Measurements from ENCODE around the gene BRD4. TPM values are rescaled to one million over a fixed set of nuclear protein-coding genes. Genes with fewer than 3 reads are reported as not detected.

Gene BRD4
- total RNA-seq, 1 experiment from 2014 or later: 144 TPM

- H3K9ac ChIP-seq (ENCODE audit: extremely low read depth, insufficient read length, low read length): peak overlapping the region; percentile 1
- H3K14ac ChIP-seq (ENCODE audit: insufficient read depth, low read length): no peak overlapping the region
- no peak overlapping the region for H2BK15ac ChIP-seq (ENCODE audit: low read depth, low read length)
- H3K23me2 ChIP-seq (ENCODE audit: insufficient read length, low read depth, low read length, poor library complexity, severe bottlenecking): peaks cover 4% of the 10 kb centered on the region
- H3K4me1 ChIP-seq (ENCODE audit: insufficient read depth, low read length): peaks cover 5% of the 10 kb centered on the region; the same call in 1 of the 2 replicates
- no peak overlapping the region for H4K8ac ChIP-seq (replicated peaks; ENCODE audit: insufficient read length, low read depth, low read length)
- H2BK20ac ChIP-seq (ENCODE audit: low read depth, low read length, poor library complexity, severe bottlenecking): no peak overlapping the region
- H3K36me3 Mint-ChIP-seq (ENCODE audit: insufficient read depth in 1 of 3, low read depth in 3 of 3): peaks cover 5 to 30% (median 20%) of the 10 kb centered on the region in 3 experiments; a peak in 6 of 7 replicates
- H3K4me3 Mint-ChIP-seq: peak overlapping the region; percentile 86 to 88
- no CpG with 5 or more reads among the region's 82 CpGs for WGBS (ENCODE audit: extremely low coverage, insufficient read length, low lambda C conversion rate)
- DNase-seq: peak; percentile 81
- peaks cover 31% of the 10 kb centered on the region in 2 experiments for H3K4me1 Mint-ChIP-seq
- peak overlapping the region in 2 of 3 experiments; percentile 51 to 96; a peak in 3 of 7 replicates for H3K27ac Mint-ChIP-seq
- H3K79me1 ChIP-seq (ENCODE audit: insufficient read depth, low read depth, low read length, poor library complexity, severe bottlenecking): no peaks in the 10 kb centered on the region
- TF ChIP-seq, protein P1, sequence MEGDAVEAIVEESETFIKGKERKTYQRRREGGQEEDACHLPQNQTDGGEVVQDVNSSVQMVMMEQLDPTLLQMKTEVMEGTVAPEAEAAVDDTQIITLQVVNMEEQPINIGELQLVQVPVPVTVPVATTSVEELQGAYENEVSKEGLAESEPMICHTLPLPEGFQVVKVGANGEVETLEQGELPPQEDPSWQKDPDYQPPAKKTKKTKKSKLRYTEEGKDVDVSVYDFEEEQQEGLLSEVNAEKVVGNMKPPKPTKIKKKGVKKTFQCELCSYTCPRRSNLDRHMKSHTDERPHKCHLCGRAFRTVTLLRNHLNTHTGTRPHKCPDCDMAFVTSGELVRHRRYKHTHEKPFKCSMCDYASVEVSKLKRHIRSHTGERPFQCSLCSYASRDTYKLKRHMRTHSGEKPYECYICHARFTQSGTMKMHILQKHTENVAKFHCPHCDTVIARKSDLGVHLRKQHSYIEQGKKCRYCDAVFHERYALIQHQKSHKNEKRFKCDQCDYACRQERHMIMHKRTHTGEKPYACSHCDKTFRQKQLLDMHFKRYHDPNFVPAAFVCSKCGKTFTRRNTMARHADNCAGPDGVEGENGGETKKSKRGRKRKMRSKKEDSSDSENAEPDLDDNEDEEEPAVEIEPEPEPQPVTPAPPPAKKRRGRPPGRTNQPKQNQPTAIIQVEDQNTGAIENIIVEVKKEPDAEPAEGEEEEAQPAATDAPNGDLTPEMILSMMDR (conservative IDR thresholded peaks at IDR 0.05): no peak
- H3K9me3 Mint-ChIP-seq: no peaks in the 10 kb centered on the region; a peak in 1 of 5 replicates
- H3K56ac ChIP-seq (ENCODE audit: insufficient read length, low read depth, low read length): no peak overlapping the region
- H3K27ac ChIP-seq (ENCODE audit: insufficient read length, low read depth, low read length): no peak overlapping the region
- H3K79me2 ChIP-seq (ENCODE audit: insufficient read depth, low read length): peaks cover 9% of the 10 kb centered on the region; the same call in 1 of the 2 replicates
- no peak overlapping the region for H3T11ph ChIP-seq (ENCODE audit: low read length)
- peak overlapping the region; percentile 66 for H3K4me2 ChIP-seq (ENCODE audit: insufficient read depth, insufficient read length, low read length)
- no peak overlapping the region for H2BK12ac ChIP-seq (ENCODE audit: insufficient read length, low read depth, low read length)
- H2BK120ac ChIP-seq (ENCODE audit: low read depth, low read length, poor library complexity, severe bottlenecking): no peak overlapping the region
- H3K4ac ChIP-seq (ENCODE audit: low read depth, low read length): no peak overlapping the region
- H3K27me3 Mint-ChIP-seq (ENCODE audit: low read depth): peaks cover 5% of the 10 kb centered on the region
- H4K91ac ChIP-seq (ENCODE audit: insufficient read length, low read depth, low read length): no peak overlapping the region
- no peak overlapping the region for H2BK5ac ChIP-seq (ENCODE audit: insufficient read length, low read length)
- no peaks in the 10 kb centered on the region for H4K20me1 ChIP-seq (ENCODE audit: control insufficient read depth, insufficient read depth, insufficient read length)
- no peak overlapping the region for H3K18ac ChIP-seq (ENCODE audit: insufficient read length, low read depth, low read length)
- H3K27me3 ChIP-seq (ENCODE audit: insufficient read depth, low read length): no peaks in the 10 kb centered on the region
- no peaks in the 10 kb centered on the region for H3K9me3 ChIP-seq (ENCODE audit: control insufficient read depth, low read depth, low read length)
- no peak overlapping the region for H2AK5ac ChIP-seq (ENCODE audit: insufficient read length, low read length)
- H4K5ac ChIP-seq (ENCODE audit: insufficient read length, low read depth, low read length): no peak overlapping the region
- no peak overlapping the region for H3K23ac ChIP-seq (ENCODE audit: insufficient read length, low read depth, low read length)
- H2AFZ ChIP-seq (ENCODE audit: low read length): no peak overlapping the region
Measured at GRCh38 chr19:15199661-15200552, 132.4 kb downstream of the BRD4 start.
